Adrenal gland (tissue), 12 donors: ENCODE results near the gene PRXL2A. TPM values are rescaled to one million over a fixed set of nuclear protein-coding genes. Genes with fewer than 3 reads are reported as not detected.

Experiments used
- DNase-seq, 7 donors: peaks; one replicate each; pipeline ENCODE4 v3.0.0-alpha.2; 2019 to 2020
- H3K27ac ChIP-seq, 5 donors: fragments of 200-600 bp; sonication (generic) in 4 of 5; 1 replicate in 3 of 5; 2 replicates in 2 of 5; pipeline versions ENCODE4 v1.5.1 to v1.8.0; 2016 to 2020; ENCODE audit warnings: mild to moderate bottlenecking in 1 of 5
- H3K27me3 ChIP-seq: fragments of 200-600 bp; 2 replicates; pipeline ENCODE4 v1.8.0; 2021
- H3K36me3 ChIP-seq, 2 donors: fragments of 200-600 bp; replicated peaks in 1 of 2; 1 replicate in 1 of 2; 2 replicates in 1 of 2; pipeline versions ENCODE4 v1.5.1 to v1.8.0; 2018 to 2022
- H3K4me1 ChIP-seq, 2 donors: fragments of 200-600 bp; replicated peaks in 1 of 2; 1 replicate in 1 of 2; 2 replicates in 1 of 2; pipeline versions ENCODE4 v1.5.1 to v1.8.0; 2018 to 2021
- H3K4me3 ChIP-seq, 4 donors: fragments of 200-600 bp; sonication (generic) in 3 of 4; one replicate each; pipeline ENCODE4 v1.5.1; 2016 to 2018
- H3K9me3 ChIP-seq, 3 donors: fragments of 200-600 bp; sonication (generic) in 1 of 3; replicated peaks in 1 of 3; 1 replicate in 2 of 3; 2 replicates in 1 of 3; pipeline versions ENCODE4 v1.5.1 to v1.8.0; 2016 to 2021
- CTCF ChIP-seq, 6 experiments: fragments of 450-650 bp in 4 of 6; fragments of 200-600 bp in 2 of 6; sonication (generic) in 1 of 6; IDR thresholded peaks; 1 replicate in 5 of 6; 2 replicates in 1 of 6; pipeline versions ENCODE4 v1.5.1 to v1.8.0; 2016 to 2021; ENCODE audit warnings: antibody characterized with exemption in 6 of 6, mild to moderate bottlenecking in 2 of 6, moderate library complexity in 1 of 6
- POLR2A ChIP-seq, 2 donors: fragments of 450-650 bp; IDR thresholded peaks; one replicate each; pipeline ENCODE4 v1.6.1; 2017; ENCODE audit warnings: antibody characterized with exemption in 2 of 2, mild to moderate bottlenecking in 2 of 2, moderate library complexity in 1 of 2
- WGBS, 4 donors: extraction: QIAGEN DNeasy Blood & Tissue Kit in 2 of 4; methylation state at CpG; one replicate each; pipeline versions ENCODE4 v1.1.5 to v1.1.7; 2013 to 2017; 5-methylcytosine and 5-hydroxymethylcytosine counted together
- intact Hi-C, 2 donors: fragments of 100-400 bp; cut with DNase I; formaldehyde crosslinking; loops; one replicate each; pipeline versions ENCODE4 v1.14.1 to v1.15.0; 2022 to 2023
- polyA plus RNA-seq, 3 donors: library from polyadenylated mRNA; stranded (reverse); fragments of 200-250 nt in 2 of 3; fragments of 350-450 nt in 1 of 3; fragmentation: Illumina TruSeq in 1 of 3; extraction: RNeasy Lipid Tissue Mini Kit (QIAGEN cat#74804) in 1 of 3; gene quantifications; one replicate each; pipeline ENCODE4 v1.2.3, GENCODE V29; 2013 to 2014
- total RNA-seq, 9 donors: library from RNA; depleted of rRNA in 4 of 9; stranded (reverse); fragments of >200 nt in 4 of 9; fragments of 120-200 nt in 1 of 9; fragmentation: NEBNext Ultra II Directional in 1 of 9; extraction: Animal tissue kit (Norgen Biotek cat#: 25700) in 1 of 9; gene quantifications; one replicate each; pipeline versions ENCODE4 v1.1.0 to v1.2.4, GENCODE V29; 2013 to 2023
- donor health status: healthy with polysubstance abuse.
- donor health status: Bipolar disorder and iron deficiency.
- donor health status: DM: yes; HTN: yes; CAD: no.
- donor health status: DM: no; HTN: no; CAD: no.
- donor health status: DM: no; HTN: no; CAD: no.
- donor health status: DM: yes; HTN: yes; CAD: no.

PRXL2A gene
- total and polyA plus RNA-seq, 12 donors, result 12.7 to 140 (median 29.9) TPM

GRCh38 chr10:80463868-80464267, 55.5 kb downstream of the PRXL2A start:
- intact Hi-C loops, result no loop called here
- TF ChIP-seq CTCF (IDR thresholded peaks at IDR 0.05), result no peak
- Histone ChIP-seq H3K9me3 (no peaks in the 10 kb centered on the region), H3K27me3 (no peaks in the 10 kb centered on the region), H3K27ac (peak overlapping the region in 2 of 5 donors; percentile 49 to 63), H3K36me3 (no peaks in the 10 kb centered on the region), H3K4me3 (no peak overlapping the region), H3K4me1 (peaks cover 38 to 90% of the 10 kb centered on the region in 2 donors)
- no peak for DNase-seq
- 85 to 93% (median 90%) methylated on average over 10 of the region's 10 CpGs for WGBS, 4 donors

- H3K27me3 ChIP-seq, result no peaks in the 10 kb centered on the region
- WGBS, 4 donors, result 47 to 70% (median 57%) methylated on average over 5 to 14 of the region's 14 CpGs
- H3K27ac ChIP-seq, result peak overlapping the region in 2 of 5 donors; percentile 32 to 49
- TF ChIP-seq POLR2A (IDR thresholded peaks at IDR 0.05) (no peak), CTCF (IDR thresholded peaks at IDR 0.05) (no peak)
- intact Hi-C loops, result no loop called here
- peaks cover 0 to under 1% of the 10 kb centered on the region in 2 donors for H3K36me3 ChIP-seq
- H3K4me3 ChIP-seq, result no peak overlapping the region
- H3K4me1 ChIP-seq, result peaks cover 38 to 89% of the 10 kb centered on the region in 2 donors
- no peaks in the 10 kb centered on the region for H3K9me3 ChIP-seq
- peak in 1 of 7 donors; percentile 44 for DNase-seq
These were observed 56.5 kb downstream of the PRXL2A start for GRCh38 chr10:80464557-80465450.

GRCh38 chr10:80465451-80465835, 57.1 kb downstream of the PRXL2A start:
- H3K27me3 ChIP-seq, result no peaks in the 10 kb centered on the region
- H3K9me3 ChIP-seq, result no peaks in the 10 kb centered on the region
- peaks cover 0 to 3% of the 10 kb centered on the region in 2 donors for H3K36me3 ChIP-seq
- 66 to 92% (median 72%) methylated on average over 2 to 3 of the region's 3 CpGs for WGBS, 4 donors
- TF ChIP-seq POLR2A (IDR thresholded peaks at IDR 0.05) (no peak), CTCF (IDR thresholded peaks at IDR 0.05) (no peak)
- H3K4me3 ChIP-seq, result no peak overlapping the region
- no peak for DNase-seq
- peak overlapping the region in 2 of 5 donors; percentile 32 to 49 for H3K27ac ChIP-seq
- intact Hi-C loops, result no loop called here
- peaks cover 37 to 85% of the 10 kb centered on the region in 2 donors for H3K4me1 ChIP-seq

- WGBS, 4 donors, result 84 to 96% (median 88%) methylated on average over 10 of the region's 10 CpGs
- H3K27ac ChIP-seq, result peak overlapping the region in 1 of 5 donors; percentile 78
These were observed 57.7 kb downstream of the PRXL2A start for GRCh38 chr10:80465839-80466590.

More at GRCh38 chr10:80465839-80466590, 57.7 kb downstream of the PRXL2A start:
- Histone ChIP-seq H3K27me3 (no peaks in the 10 kb centered on the region), H3K9me3 (no peaks in the 10 kb centered on the region), H3K4me3 (no peak overlapping the region), H3K36me3 (peaks cover 0 to 3% of the 10 kb centered on the region in 2 donors), H3K4me1 (peaks cover 33 to 79% of the 10 kb centered on the region in 2 donors)
- intact Hi-C loops, result no loop called here
- no peak for DNase-seq
- TF ChIP-seq POLR2A (IDR thresholded peaks at IDR 0.05) (no peak), CTCF (IDR thresholded peaks at IDR 0.05) (no peak)
